A549 (cell line): ENCODE measurements around the gene DOCK6. TPM values are rescaled to one million over a fixed set of nuclear protein-coding genes. Genes with fewer than 3 reads are reported as not detected.

ENCODE experiments used
- ATAC-seq, 2 experiments: fragments of 200-7000 bp in 1 of 2; fragments of >200 bp in 1 of 2; cut with Nextera tagmentation in 1 of 2; cut with Tn5 transposase in 1 of 2; 3 replicates each; pipeline versions ENCODE4 v1.8.0 to v1.9.1; 2018 to 2020; ENCODE audit warnings: mild to moderate bottlenecking in 1 of 2, moderate library complexity in 1 of 2
- CTCF ChIA-PET: fragments of 300-600 bp; sonication (Branson Sonifier 250); formaldehyde crosslinking; extraction: SDS; loops from one replicate; lab custom pipeline; 2021; ENCODE audit warnings: antibody characterized with exemption, inconsistent platforms; lab: Yijun Ruan, JAX
- POLR2A ChIA-PET: fragments of 350-600 bp; formaldehyde crosslinking; extraction: SDS; loops from one replicate; lab custom pipeline; 2021; ENCODE audit warnings: antibody characterized with exemption, inconsistent platforms; lab: Yijun Ruan, JAX
- DNase-seq, 2 experiments: peaks; one replicate each; pipeline versions ENCODE4 v3.0.0 to v3.0.0-alpha.2; 2011 to 2016; ENCODE audit warnings: low read depth in 1 of 2, low spot score in 1 of 2
- FAIRE-seq: peaks from 2 replicates; lab custom pipeline; 2011; peaks lifted over from hg19 to GRCh38; lab: Jason Lieb, UNC
- H3K27ac ChIP-seq, 2 experiments: fragments of >200 bp; sonication (Bioruptor Twin); formaldehyde crosslinking; 3 replicates each; pipeline ENCODE4 v1.5.1; 2016 to 2017
- H3K4me1 ChIP-seq: fragments of >200 bp; sonication (Bioruptor Twin); formaldehyde crosslinking; 3 replicates; pipeline ENCODE4 v1.6.1; 2016
- H3K4me2 ChIP-seq: fragments of >200 bp; sonication (Bioruptor Twin); formaldehyde crosslinking; 3 replicates; pipeline ENCODE4 v1.6.1; 2016
- H3K4me3 ChIP-seq: fragments of >200 bp; sonication (Bioruptor Twin); formaldehyde crosslinking; 3 replicates; pipeline ENCODE4 v1.5.1; 2016
- H3K9me3 ChIP-seq: fragments of >200 bp; sonication (Bioruptor Twin); formaldehyde crosslinking; 3 replicates; pipeline ENCODE4 v1.6.1; 2016
- ATOH8 ChIP-seq: fragments of 250-450 bp; sonication (Bioruptor Pico); IDR thresholded peaks from 2 replicates; pipeline ENCODE4 v1.5.0; 2020; ENCODE audit warnings: low read depth, mild to moderate bottlenecking, moderate library complexity
- CBX8 ChIP-seq: fragments of 200-600 bp; sonication (generic); IDR thresholded peaks from 2 replicates; pipeline ENCODE4 v1.6.1; 2016
- CHD2 ChIP-seq: fragments of 150-350 bp; IDR thresholded peaks from 2 replicates; pipeline ENCODE4 v1.6.1; 2014; ENCODE audit warnings: low read length; ENCODE audit not compliant: partially characterized antibody
- EP300 ChIP-seq, 2 experiments: fragments of >200 bp; sonication (Bioruptor Twin); formaldehyde crosslinking; IDR thresholded peaks; 2 replicates in 1 of 2; 3 replicates in 1 of 2; pipeline ENCODE4 v1.6.1; 2016 to 2017
- ESRRA ChIP-seq: fragments of 150-350 bp; IDR thresholded peaks from 2 replicates; pipeline ENCODE4 v1.6.1; 2014; ENCODE audit warnings: mild to moderate bottlenecking, low read length, borderline replicate concordance
- FOSL2 ChIP-seq, 2 experiments: fragments of 450-650 bp in 1 of 2; fragments of >200 bp in 1 of 2; sonication (Bioruptor Twin) in 1 of 2; formaldehyde crosslinking; IDR thresholded peaks; 2 replicates each; pipeline versions ENCODE4 v1.5.0 to v1.6.1; 2016 to 2020; ENCODE audit warnings: mild to moderate bottlenecking in 1 of 2, moderate library complexity in 1 of 2
- JUN ChIP-seq, 2 experiments: fragments of >200 bp; sonication (Bioruptor Twin); formaldehyde crosslinking; IDR thresholded peaks; 2 replicates in 1 of 2; 3 replicates in 1 of 2; pipeline ENCODE4 v1.6.1; 2016 to 2017
- MAFK ChIP-seq: fragments of 450-650 bp; IDR thresholded peaks from 2 replicates; pipeline ENCODE4 v1.6.1; 2014; ENCODE audit not compliant: partially characterized antibody
- NPAS2 ChIP-seq: fragments of 250-450 bp; sonication (Bioruptor Pico); IDR thresholded peaks from 2 replicates; pipeline ENCODE4 v1.8.0; 2022; ENCODE audit warnings: mild to moderate bottlenecking, moderate library complexity, borderline replicate concordance
- POLR2AphosphoS2 ChIP-seq: conservative IDR thresholded peaks from 2 replicates; pipeline ENCODE4 v1.6.1; 2012; ENCODE audit warnings: low read length, improper control_type of control experiment, inconsistent platforms
- RAD21 ChIP-seq, 2 experiments: fragments of >200 bp in 1 of 2; sonication (Bioruptor Twin) in 1 of 2; formaldehyde crosslinking in 1 of 2; IDR thresholded peaks in 1 of 2; conservative IDR thresholded peaks in 1 of 2; 2 replicates in 1 of 2; 3 replicates in 1 of 2; pipeline ENCODE4 v1.6.1; 2012 to 2018; ENCODE audit warnings: inconsistent platforms in 1 of 2
- RARB ChIP-seq: fragments of 250-450 bp; sonication (Bioruptor Pico); IDR thresholded peaks from 2 replicates; pipeline ENCODE4 v1.8.0; 2021; ENCODE audit warnings: mild to moderate bottlenecking, moderate library complexity
- REST ChIP-seq: fragments of 200-600 bp; sonication (generic); IDR thresholded peaks from 2 replicates; pipeline ENCODE4 v1.6.1; 2016; ENCODE audit warnings: antibody characterized with exemption, mild to moderate bottlenecking, moderate library complexity
- SMC3 ChIP-seq: fragments of >200 bp; sonication (Bioruptor Twin); formaldehyde crosslinking; IDR thresholded peaks from 3 replicates; pipeline ENCODE4 v1.6.1; 2018; ENCODE audit warnings: inconsistent platforms
- SREBF2 ChIP-seq: fragments of 450-650 bp; IDR thresholded peaks from 2 replicates; pipeline ENCODE4 v1.6.1; 2014; ENCODE audit warnings: mild to moderate bottlenecking, moderate library complexity
- TP53 ChIP-seq: fragments of 250-450 bp; sonication (Bioruptor Pico); IDR thresholded peaks from 2 replicates; pipeline ENCODE4 v1.5.0; 2021; ENCODE audit warnings: mild to moderate bottlenecking, moderate library complexity
- ZNF302 ChIP-seq: fragments of 250-450 bp; sonication (Bioruptor Pico); IDR thresholded peaks from 2 replicates; pipeline ENCODE4 v1.9.0; 2021; ENCODE audit warnings: inconsistent platforms, mild to moderate bottlenecking, moderate library complexity
- WGBS: methylation state at CpG from one replicate; pipeline ENCODE4 v1.1.6; 2017; ENCODE audit errors: missing lambda C conversion rate; 5-methylcytosine and 5-hydroxymethylcytosine counted together
- polyA plus RNA-seq, 4 experiments: library from polyadenylated mRNA; depleted of rRNA in 3 of 4; stranded (reverse); fragments of >200 nt; fragmentation: RNase III in 1 of 4; extraction: RNeasy Plus Mini Kit Qiagen cat#74134 plus additional on column Dnase treatment in 1 of 4; gene quantifications; 2 replicates in 3 of 4; 3 replicates in 1 of 4; pipeline ENCODE4 v1.2.3, GENCODE V29; 2011 to 2017
- TF ChIP-seq, protein P1 (sequence below): fragments of >200 bp; sonication (Bioruptor Twin); formaldehyde crosslinking; IDR thresholded peaks from 3 replicates; pipeline ENCODE4 v1.6.1; 2016
- TF ChIP-seq, protein P2 (sequence below): fragments of 150-350 bp; IDR thresholded peaks from 2 replicates; pipeline ENCODE4 v1.6.1; 2014; ENCODE audit warnings: low read depth, mild to moderate bottlenecking, low read length

Gene DOCK6
- polyA plus RNA-seq, 2 of the 4 experiments (the other 2 are of a cell fraction), result 7.6 to 8.0 TPM

DNA sequence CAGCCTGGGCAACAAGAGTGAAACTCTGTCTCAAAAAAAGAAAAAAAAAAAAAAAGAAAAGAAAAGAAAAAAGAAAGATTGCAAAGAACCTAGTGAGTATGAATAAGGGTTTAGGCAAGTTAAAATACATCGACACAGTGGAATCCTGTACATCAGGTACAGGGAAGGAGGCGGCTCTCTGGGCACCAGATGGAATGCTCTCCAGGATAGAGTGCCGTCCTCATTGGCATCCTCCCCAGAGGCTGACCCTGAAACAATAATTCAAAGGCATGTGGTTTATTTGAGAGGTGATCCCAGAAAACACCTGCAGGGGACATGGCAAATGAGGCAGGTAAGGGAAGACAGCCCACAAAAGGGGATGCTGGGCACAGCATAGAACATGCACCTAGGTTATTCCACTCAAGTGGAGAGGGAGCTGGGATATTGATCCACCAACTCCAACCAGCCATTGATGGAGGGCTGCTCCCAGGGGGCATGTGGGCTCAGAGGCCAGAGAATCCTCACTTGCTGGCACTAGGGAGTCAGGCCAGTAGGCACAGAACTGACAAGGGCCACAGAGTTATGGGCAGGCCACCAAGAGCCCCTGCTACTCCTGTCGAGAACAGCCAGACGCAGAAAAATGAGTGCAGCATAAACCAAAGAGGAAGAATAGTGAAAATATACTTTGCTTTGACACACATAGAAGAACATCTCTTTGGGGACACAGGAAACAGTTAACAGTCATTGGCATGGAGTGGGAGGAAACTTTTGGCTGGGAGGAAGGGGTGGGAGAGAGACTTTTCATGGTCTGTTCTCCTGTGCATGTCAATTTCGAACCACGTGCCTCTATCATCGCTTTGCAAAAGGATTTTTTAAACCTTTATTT is 37.9 kb upstream of the DOCK6 start:
- Histone ChIP-seq H3K4me1 (peaks cover 5% of the 10 kb centered on the region; the same call in 1 of the 3 replicates), H3K4me2 (no peak overlapping the region), H3K27ac (no peak overlapping the region), H3K9me3 (no peaks in the 10 kb centered on the region), H3K4me3 (no peak overlapping the region)
- POLR2A ChIA-PET, result no interaction called here
- TF ChIP-seq TP53 (CRISPR knock-in tag) (no peak), ESRRA (no peak), FOSL2 (IDR thresholded peaks at IDR 0.05) (no peak), FOSL2 (CRISPR knock-in tag; IDR thresholded peaks at IDR 0.05) (no peak), SMC3 (no peak)
- no peak for FAIRE-seq
- CTCF ChIA-PET, result interaction anchor here (0.9 kb wide), 1 partner anchor 146 kb away, joined by 4 read pairs; no protein-coding TSS in a partner anchor
- no peak for DNase-seq
- WGBS, result 78% methylated on average over 8 of the region's 8 CpGs
- ATAC-seq, result no peak; a peak in 1 of 6 replicates

- H3K4me2 ChIP-seq, result no peak overlapping the region
- no peak for TF ChIP-seq ATOH8 (CRISPR knock-in tag)
- TF ChIP-seq CBX8, result no peak
- no peak for TF ChIP-seq SREBF2
- no peak for TF ChIP-seq POLR2AphosphoS2
- TF ChIP-seq MAFK, result no peak
- ChIA-PET CTCF (interaction anchor here (1.1 to 4.6 kb wide), 10 partner anchors 28 to 186 kb away, joined by 3 to 34 read pairs (median 5); partner anchors contain the start of genes ELAVL3, ODAD3, PRKCSH and SWSAP1), POLR2A (no interaction called here)
- no peak overlapping the region for H3K4me3 ChIP-seq
- 64% methylated on average over 7 of the region's 7 CpGs for WGBS
- no peak for DNase-seq
- peak overlapping the region in 1 of 2 experiments; percentile 48; a peak in 1 of 6 replicates for H3K27ac ChIP-seq
- FAIRE-seq, result no peak
- no peak for ATAC-seq
- peaks cover 10% of the 10 kb centered on the region; the same call in 1 of the 3 replicates for H3K4me1 ChIP-seq
- H3K9me3 ChIP-seq, result no peaks in the 10 kb centered on the region
These were observed 33.9 kb upstream of the DOCK6 start for GRCh38 chr19:11296264-11296663.

DNA sequence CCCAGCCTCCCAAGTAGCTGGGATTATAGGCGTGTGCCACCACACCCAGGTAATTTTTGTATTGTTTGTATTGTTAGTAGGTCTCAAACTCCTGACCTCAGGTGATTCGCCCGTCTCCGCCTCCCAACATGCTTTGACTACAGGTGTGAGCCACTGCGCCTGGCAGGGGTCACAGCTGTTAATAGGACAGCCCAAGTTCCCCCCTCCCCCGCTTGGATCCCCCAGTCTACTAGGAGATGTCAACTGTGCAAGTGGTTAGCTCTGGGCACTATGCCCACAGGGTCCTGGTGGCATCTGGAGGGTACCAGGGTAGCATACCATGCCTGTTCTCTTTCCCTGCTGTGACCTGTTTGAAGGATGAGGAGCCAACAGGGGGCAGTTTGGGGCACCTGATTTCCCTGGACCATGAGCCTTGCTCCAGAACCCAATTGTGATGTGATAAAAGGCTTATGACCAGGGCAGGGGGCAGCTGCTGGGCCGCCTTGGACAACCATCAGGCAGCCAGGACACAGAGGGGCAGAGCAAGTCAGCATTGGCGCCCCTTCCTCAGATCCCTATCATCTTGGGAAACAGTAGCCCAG is 33.4 kb upstream of the DOCK6 start, which contains the start of gene TSPAN16:
TSS of gene TSPAN16 (plus strand) at position 496 of the 581 bp plus-strand sequence. CDS start 138 bp downstream, outside the sequence.
- ATAC-seq (no peak), FAIRE-seq (no peak), DNase-seq (no peak)
- WGBS, result 88% methylated on average over 5 of the region's 8 CpGs
- Histone ChIP-seq H3K9me3 (no peaks in the 10 kb centered on the region), H3K4me2 (no peak within 1 kb of the TSS), H3K27ac (peak within 1 kb of the TSS in 1 of 2 experiments; percentile 48; a peak in 2 of 6 replicates), H3K4me1 (peaks cover 10% of the 10 kb centered on the region; the same call in 1 of the 3 replicates), H3K4me3 (no peak within 1 kb of the TSS)
- CTCF ChIA-PET, result interaction anchor here (0.9 to 4.6 kb wide), 11 partner anchors 10 to 186 kb away, joined by 3 to 34 read pairs (median 5); partner anchors contain the start of genes ELAVL3 and SWSAP1
- POLR2A ChIA-PET, result no interaction called here
- no peak for TF ChIP-seq CHD2
- TF ChIP-seq RAD21 (conservative IDR thresholded peaks at IDR 0.05 in 1 of 2, IDR thresholded peaks at IDR 0.05 in 1 of 2), result peak in 1 of 2 experiments; percentile 17; a peak in 1 of 5 replicates

GRCh38 chr19:11295180-11295579 is 32.9 kb upstream of the DOCK6 start:
- WGBS, result 87% methylated on average over 4 of the region's 4 CpGs
- ChIA-PET POLR2A (no interaction called here), CTCF (interaction anchor here (0.9 to 4.6 kb wide), 8 partner anchors 11 to 187 kb away, joined by 3 to 34 read pairs (median 6); partner anchors contain the start of genes ELAVL3 and SWSAP1)
- no peak for DNase-seq
- H3K4me1 ChIP-seq, result peaks cover 10% of the 10 kb centered on the region; the same call in 1 of the 3 replicates
- no peak overlapping the region for H3K27ac ChIP-seq
- H3K4me2 ChIP-seq, result no peak overlapping the region
- no peak overlapping the region for H3K4me3 ChIP-seq
- H3K9me3 ChIP-seq, result no peaks in the 10 kb centered on the region
- no peak for FAIRE-seq
- ATAC-seq, result no peak
- TF ChIP-seq, protein P1, sequence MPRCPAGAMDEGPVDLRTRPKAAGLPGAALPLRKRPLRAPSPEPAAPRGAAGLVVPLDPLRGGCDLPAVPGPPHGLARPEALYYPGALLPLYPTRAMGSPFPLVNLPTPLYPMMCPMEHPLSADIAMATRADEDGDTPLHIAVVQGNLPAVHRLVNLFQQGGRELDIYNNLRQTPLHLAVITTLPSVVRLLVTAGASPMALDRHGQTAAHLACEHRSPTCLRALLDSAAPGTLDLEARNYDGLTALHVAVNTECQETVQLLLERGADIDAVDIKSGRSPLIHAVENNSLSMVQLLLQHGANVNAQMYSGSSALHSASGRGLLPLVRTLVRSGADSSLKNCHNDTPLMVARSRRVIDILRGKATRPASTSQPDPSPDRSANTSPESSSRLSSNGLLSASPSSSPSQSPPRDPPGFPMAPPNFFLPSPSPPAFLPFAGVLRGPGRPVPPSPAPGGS, result no peak
- TF ChIP-seq FOSL2 (IDR thresholded peaks at IDR 0.05), result no peak
- TF ChIP-seq FOSL2 (CRISPR knock-in tag; IDR thresholded peaks at IDR 0.05), result no peak
- no peak for TF ChIP-seq ZNF302 (CRISPR knock-in tag)
- no peak for TF ChIP-seq REST
- no peak for TF ChIP-seq JUN (IDR thresholded peaks at IDR 0.05)
- no peak for TF ChIP-seq NPAS2 (CRISPR knock-in tag)
- no peak for TF ChIP-seq EP300 (IDR thresholded peaks at IDR 0.05)
- TF ChIP-seq, protein P2, sequence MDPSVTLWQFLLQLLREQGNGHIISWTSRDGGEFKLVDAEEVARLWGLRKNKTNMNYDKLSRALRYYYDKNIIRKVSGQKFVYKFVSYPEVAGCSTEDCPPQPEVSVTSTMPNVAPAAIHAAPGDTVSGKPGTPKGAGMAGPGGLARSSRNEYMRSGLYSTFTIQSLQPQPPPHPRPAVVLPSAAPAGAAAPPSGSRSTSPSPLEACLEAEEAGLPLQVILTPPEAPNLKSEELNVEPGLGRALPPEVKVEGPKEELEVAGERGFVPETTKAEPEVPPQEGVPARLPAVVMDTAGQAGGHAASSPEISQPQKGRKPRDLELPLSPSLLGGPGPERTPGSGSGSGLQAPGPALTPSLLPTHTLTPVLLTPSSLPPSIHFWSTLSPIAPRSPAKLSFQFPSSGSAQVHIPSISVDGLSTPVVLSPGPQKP, result no peak
- TF ChIP-seq RARB (CRISPR knock-in tag), result no peak
